Stimulated activated CD4-positive, alpha-beta T cell treated with anti-CD3 and anti-CD28 coated beads, Interleukin-12 subunit alpha, Interleukin-12 subunit beta, amount 100 ng/mL, for 48 hours (primary cell): Measurements from ENCODE around the gene SYTL5.

Experiments used
- DNase-seq, 3 donors: peaks; one replicate each; pipeline ENCODE4 v3.0.0-alpha.2; 2020; ENCODE audit warnings: low read depth in 2 of 3, low spot score in 1 of 3

The SYTL5 gene

DNA sequence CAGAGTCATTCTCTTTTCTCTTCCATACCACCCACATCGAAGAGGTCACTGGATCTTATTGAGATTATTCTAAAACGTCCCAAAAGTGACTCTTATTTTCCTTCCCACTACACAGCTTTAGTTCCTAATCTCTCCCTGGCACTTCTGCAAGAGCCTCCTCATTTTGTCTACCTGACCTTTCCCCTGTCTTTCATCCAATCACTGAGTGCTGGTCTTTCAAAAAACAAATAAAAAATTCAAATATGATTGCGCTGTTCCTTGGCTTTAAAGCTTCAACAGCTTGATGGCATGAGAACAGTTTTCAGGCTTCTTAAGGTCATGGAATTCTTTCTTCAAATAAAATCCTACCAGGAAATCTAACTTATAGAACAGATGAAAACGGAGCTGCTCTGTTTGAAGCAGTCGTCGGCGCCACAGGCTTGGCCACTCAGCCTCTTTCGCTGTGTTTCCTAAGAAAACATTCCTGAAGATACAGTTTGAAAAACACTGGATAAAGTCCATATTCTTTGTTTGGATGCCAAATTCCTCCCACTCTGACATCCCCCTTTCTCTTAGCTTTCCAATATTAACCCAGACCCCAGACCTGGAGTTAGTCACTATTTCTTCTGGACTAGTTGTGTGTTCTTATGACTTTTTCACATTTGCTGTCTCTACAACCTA lies 12.5 kb downstream of the SYTL5 start:
- DNase-seq = no peak

- no peak for DNase-seq
Measured at GRCh38 chrX:38028300-38028699, 21.9 kb downstream of the SYTL5 start.

DNA sequence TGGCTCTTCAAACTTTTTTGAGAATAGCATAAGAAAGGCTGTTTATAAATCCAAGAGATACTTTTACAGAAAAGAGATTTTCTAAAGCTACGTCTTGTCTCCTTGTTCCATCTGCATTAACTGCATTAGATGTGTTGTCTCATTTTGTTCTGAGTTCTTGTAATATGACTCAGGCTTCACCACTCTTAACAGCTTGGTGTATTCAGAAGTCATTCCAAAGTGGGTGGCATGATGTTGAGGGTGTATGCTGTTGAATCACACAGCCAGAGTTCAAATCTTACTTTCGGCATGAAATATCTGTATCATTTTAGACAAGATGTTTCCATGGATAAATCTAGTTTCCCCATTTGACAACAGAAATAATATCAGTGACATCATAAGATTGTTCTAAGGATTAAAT lies 30.1 kb downstream of the SYTL5 start:
- DNase-seq = no peak

DNA sequence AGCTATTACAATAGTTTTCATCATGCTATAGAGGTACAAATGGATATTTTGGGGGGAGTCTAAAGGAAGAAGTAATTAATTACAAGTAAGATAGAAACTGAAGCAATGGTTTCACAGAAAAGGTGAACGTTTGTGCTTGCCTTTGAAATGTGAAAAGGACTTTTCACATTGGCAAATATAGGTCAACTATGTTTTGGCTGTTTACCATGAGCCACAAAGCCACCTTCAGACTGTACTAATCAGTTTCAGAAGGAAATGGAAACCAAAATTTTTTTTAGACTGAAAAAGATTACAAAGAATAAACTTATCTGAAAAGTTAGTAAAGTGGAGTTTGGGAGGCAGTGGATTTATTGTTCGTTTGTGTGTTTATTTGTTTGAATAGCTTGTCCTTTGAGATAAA lies 32.1 kb downstream of the SYTL5 start:
- no peak for DNase-seq

- no peak for DNase-seq
Measured at GRCh38 chrX:38041237-38041636, 34.9 kb downstream of the SYTL5 start.

DNA sequence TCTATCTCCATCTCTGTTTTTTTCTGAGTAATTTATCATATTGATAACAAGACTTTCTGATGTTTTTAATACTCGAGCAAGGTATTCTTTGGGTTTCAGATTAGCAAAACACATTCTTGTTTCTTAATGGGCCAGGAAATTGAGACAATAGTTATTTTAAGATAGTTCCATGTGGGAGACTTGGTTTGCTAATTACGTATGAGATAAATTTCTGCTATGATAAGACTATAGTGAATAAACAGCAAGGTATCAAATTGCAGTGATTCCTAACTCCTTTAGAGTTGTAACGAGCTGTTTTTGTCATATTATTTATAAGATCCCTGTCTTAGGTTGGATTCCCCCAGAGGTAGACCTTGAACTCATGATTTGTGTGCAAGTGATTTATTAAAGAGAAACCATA lies 38.3 kb downstream of the SYTL5 start:
- DNase-seq = no peak

- DNase-seq = no peak
Measured at GRCh38 chrX:38045538-38046096, 39.3 kb downstream of the SYTL5 start.

GRCh38 chrX:38048886-38049285 lies 42.5 kb downstream of the SYTL5 start:
- no peak for DNase-seq

DNA sequence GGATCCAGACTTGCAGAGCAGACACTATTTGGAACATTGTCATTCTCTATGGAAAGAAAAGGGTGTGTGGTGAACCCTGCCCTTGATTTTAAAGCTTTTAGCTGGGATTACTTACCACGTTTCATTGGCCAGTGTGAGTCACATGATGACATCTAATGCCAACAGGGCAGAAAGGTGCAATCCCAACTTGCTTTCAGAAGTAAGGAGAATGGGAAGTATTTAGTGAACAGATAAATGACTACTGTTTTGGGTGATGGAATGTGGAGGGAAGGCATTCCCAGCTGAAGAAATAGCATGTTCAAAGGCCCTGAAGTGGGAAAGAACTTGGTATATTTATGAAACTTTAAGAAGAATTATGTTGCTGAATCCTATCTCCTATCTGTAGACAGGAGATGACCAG lies 44.5 kb downstream of the SYTL5 start:
- DNase-seq = no peak

DNA sequence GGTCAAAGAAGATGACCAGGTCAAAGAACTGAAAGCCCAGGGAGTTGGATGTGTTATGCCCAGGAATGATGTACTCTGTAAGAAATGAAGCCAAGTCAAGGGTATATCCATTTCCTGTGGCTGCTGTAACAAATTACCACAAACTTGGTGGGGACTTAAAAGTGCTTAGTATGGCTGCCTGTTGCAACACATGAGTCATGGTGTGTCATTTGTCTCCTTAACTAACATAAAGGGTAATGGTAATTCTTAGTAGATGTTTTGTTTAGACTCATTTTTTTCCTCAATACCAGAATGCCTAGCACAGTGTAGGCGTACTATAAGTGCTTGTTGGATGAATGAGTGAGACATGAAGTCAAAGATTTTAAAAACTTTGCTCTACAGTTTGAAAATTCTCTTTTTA lies 45.7 kb downstream of the SYTL5 start:
- peak in 1 of 3 donors; percentile 2 for DNase-seq

DNA sequence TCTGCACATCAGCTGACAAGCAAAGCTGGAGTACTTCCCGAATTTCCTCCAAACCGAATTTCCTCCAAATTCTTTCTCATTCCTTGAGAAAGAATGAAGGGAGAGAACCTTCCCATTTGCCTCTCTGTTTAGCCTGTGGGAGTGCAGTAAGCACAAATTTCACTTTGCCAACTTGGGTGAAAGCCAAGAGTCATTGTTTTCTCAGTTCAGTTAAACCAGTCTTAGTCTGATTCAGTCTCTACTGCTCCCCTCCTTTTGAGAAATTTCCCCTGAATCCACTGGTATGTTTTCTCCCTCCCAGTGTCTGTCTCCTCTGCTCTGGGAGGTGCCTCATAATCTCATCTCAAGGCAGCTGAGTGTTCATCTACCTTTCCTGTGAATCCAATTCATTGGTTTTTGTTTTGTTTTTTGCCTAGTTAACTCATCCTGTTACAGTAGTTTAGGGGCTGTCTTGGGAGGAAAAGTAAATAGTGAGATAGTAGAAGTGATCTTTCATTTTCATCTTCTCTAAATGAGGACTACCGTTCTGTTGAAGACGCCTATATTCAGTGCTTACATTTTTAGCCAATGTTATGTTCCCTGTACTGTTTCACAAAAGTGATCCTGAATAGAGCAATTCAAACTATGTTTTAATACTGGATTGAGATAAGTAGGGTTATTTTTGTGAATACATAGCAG lies 49.0 kb downstream of the SYTL5 start:
- no peak for DNase-seq

GRCh38 chrX:38060331-38060878 lies 54.1 kb downstream of the SYTL5 start:
- no peak for DNase-seq

DNA sequence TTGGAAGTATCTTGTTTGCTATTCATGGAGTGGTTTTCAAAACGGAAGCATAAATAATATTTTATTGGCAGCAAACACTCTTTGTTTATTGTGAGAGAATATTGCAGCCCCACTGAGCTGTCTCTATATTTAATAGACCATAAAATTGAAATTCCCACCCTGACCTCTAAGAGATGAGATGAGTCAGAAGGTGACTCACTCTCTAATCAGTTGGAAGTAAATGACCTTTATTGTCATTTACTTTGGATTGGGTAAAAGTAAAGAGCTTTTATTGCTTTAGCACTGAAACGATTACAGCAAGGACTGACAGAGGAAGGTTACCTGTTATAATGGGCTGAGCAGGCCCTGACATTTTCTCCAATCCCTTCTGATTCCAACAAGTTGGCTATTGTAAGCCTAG lies 55.0 kb downstream of the SYTL5 start:
- no peak for DNase-seq

- no peak for DNase-seq
Measured at GRCh38 chrX:38066934-38067333, 60.6 kb downstream of the SYTL5 start.

- DNase-seq = no peak
Measured at GRCh38 chrX:38069273-38069672, 62.9 kb downstream of the SYTL5 start.

- DNase-seq = no peak
Measured at GRCh38 chrX:38069991-38070390, 63.6 kb downstream of the SYTL5 start.

GRCh38 chrX:38079463-38079862 lies 73.1 kb downstream of the SYTL5 start:
- DNase-seq = no peak

DNA sequence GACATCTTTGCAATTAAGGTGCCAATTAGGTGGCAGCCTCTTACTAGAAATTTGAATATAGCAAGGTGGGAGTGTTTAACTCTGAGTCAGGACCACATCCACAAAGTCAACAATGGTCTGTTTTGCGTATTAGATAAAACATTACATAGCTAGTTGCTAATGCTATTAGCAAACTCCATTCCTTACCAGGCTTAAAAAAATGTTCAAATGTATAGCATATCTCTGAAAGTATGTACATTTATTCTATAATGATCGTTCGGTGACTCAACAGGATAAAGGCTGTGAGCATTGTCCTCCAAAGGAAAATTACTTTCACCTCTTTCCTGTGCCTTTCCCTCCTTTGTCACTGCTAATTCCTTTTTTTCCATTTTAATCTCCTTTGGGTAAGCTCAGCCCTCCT lies 74.5 kb downstream of the SYTL5 start:
- DNase-seq = no peak

- no peak for DNase-seq
Measured at GRCh38 chrX:38081909-38082308, 75.6 kb downstream of the SYTL5 start.

DNA sequence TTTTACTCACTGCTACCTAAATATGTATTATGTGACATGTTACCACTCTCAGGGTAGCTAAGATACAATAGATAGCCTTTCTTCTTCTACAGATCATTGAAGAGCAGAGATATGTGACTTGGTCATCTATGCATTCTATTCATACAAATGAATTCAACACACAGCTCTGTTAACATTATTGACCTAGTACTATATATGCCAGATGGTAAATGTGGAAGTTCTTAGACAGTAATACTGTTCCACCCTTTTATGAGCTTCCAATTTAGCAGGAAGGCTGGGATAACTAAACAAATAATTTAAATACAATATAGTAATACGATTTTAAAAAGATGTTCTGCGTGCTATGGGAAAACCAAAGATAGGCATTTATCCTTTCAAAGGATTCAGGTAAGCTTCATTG lies 76.0 kb downstream of the SYTL5 start:
- DNase-seq = no peak

DNA sequence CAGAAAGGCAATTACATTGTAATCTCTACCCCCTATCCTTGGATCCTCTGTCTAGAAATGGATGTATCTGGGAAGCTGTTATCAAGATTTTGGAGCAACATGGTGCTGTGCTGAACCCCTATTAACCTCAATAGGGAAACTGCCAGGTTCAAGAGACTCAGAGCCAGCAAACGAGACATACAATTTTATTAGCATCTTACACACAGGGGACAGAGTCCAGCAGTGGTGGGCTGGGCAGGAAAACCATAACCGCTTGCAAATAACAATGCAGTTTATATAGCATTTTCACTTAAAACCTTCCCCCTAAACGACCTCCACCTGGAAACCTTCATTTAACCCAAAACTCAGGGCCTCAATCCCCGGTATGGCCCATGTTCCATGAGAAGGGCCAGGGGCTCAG lies 79.5 kb downstream of the SYTL5 start:
- DNase-seq = no peak

GRCh38 chrX:38086451-38087215 lies 80.3 kb downstream of the SYTL5 start:
- DNase-seq = no peak
